Activated naive CD4-positive, alpha-beta T cell (primary cell): ENCODE results near the gene UBXN7.
"Not testable (repeated sequence)": the region's sequence is repeated elsewhere in the genome, so short reads cannot be mapped to it uniquely, and the experiment has no call there.

Experiments
- DNase-seq, 4 experiments: peaks; one replicate each; lab custom pipeline; 2025; lab: John Stamatoyannopoulos, UW

The UBXN7 gene

DNA sequence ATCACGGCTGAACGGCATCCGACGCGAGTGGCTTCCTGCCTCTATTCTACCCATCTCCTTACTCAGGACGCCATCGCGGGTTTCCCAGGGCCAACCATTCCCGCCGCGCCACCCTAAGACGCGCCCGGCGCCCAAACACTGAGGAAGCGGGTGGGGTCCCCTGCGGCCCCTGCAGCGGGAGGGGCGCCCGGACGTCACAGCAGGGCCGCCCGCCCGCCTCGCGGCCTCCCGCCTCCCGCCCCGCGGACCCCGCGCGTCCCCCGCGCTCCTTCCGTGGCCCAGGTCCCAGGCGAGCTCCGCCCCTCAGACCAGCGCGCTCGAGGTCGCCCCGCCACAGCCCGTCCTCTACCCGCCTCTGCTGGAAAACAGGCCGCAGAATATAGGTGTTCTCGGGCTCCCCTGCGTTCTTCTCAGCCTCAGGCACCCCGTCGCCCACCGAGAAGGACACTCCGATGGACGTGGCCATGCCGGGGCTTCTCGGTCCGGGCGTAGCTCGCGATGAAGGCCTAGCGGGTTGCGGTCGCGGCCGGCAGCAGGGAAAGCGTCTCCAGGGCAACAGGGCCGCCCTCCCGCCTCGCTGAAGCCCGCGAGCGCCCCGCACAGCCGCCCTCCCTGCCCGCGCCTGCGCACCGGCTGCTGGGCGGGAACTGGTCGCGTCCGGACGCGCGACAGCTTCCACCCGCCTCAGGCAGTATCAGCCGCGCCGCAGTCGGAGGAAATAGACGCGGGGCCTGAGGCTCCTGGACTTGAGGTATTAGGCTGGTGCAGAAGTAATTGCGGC is 114.3 kb downstream of the UBXN7 start, which contains the start of gene DYNLT2B:
Gene DYNLT2B (minus strand): TSS at position 554 of the 781 bp plus-strand sequence. CDS start 88 bp downstream, at position 466.
- DNase-seq: peak; percentile 58 to 84 (median 66)

DNA sequence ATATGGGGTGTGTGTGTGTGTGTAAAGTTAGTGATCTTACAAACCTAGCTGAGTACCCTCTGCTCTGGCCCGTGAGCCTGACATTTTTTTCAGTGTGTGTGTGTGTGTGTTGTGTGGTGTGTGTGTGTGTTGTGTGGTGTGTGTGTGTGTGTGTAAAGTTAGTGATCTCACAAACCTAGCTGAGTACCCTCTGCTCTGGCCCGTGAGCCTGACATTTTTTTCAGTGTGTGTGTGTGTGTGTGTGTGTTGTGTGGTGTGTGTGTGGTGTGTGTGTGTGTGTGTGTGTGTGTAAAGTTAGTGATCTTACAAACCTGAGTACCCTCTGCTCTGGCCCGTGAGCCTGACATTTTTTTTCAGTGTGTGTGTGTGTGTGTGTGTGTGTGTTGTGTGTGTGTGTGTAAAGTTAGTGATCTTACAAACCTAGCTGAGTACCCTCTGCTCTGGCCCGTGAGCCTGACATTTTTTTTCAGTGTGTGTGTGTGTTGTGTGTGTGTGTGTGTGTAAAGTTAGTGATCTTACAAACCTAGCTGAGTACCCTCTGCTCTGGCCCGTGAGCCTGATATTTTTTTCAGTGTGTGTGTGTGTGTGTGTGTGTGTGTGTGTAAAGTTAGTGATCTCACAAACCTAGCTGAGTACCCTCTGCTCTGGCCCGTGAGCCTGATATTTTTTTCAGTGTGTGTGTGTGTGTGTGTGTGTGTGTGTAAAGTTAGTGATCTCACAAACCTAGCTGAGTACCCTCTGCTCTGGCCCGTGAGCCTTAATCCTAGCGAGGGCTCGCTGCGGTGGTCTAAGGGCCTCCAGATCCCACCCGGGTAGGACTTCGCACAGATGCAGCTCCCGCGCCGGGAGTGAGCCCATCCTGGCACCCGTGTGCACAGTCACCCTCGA is 115.2 kb downstream of the UBXN7 start:
- peak in 2 of 4 experiments; percentile 11 to 18 for DNase-seq

DNA sequence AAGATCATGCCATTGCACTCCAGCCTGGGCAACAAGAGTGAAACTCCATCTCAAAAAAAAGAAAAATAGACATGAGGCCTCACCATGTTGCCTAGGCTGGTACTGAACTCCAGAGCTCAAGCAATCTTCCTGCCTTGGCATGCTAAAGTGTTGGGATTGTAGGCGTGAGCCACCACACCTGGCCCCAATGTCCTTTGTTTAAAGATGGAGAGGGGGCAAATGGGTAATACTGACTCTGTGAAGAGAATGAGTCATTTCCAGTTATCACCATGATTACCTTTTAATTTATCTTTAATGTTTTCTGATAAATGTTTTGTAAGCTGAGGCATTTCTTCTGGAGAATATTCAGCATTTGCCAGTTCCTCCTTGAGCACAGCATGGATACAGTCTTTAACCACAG is 116.4 kb downstream of the UBXN7 start:
- no peak for DNase-seq

GRCh38 chr3:196314597-196314996 is 117.6 kb downstream of the UBXN7 start:
- DNase-seq: no peak

GRCh38 chr3:196314086-196314485 is 118.1 kb downstream of the UBXN7 start:
- not testable (repeated sequence) for DNase-seq

DNA sequence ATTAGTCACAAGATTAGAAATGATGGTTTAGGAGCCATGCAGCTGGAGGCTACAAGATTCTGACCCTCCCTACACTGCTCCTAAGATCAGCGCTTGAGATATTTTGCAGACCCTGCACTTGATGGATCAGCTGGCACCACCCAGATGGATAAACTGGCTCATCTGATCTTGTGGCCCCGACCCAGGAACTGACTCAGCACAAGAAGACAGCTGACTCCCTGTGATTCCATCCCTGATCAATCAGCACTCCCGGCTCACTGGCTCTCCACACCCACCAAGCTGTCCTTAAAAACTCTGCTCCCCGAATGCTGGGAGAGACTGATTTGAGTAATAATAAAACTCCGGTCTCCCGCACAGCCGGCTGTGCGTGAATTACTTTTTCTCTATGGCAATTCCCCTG is 129.3 kb downstream of the UBXN7 start:
- DNase-seq: not testable (repeated sequence)

DNA sequence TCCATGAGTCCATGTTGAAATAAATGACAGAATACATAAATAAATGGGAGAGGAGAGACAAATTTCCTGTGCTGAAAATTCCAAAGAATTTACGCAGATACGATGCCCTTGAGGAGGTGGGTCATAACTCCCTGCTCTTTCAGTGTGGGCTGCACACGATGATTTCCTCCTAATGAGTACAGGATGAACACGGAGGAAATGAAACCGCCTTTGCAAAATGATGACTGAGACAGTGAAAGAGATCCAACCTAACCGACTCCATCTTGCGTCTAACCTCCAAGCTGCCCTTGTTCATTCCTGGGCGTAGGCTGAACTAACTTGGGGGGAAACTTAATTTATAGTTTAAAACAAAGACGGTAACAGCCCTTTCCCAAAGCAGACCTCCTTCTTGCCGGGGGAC is 129.7 kb downstream of the UBXN7 start:
- not testable (repeated sequence) for DNase-seq

GRCh38 chr3:196298521-196298920 is 133.7 kb downstream of the UBXN7 start:
- no peak for DNase-seq
